GM13977 (cell line): ENCODE measurements around the gene PBXIP1.

Experiments used
- DNase-seq: peaks from one replicate; pipeline ENCODE4 v3.0.0; 2012; ENCODE audit warnings: low spot score
- CTCF ChIP-seq: IDR thresholded peaks from 2 replicates; pipeline ENCODE4 v1.5.1; 2012; ENCODE audit warnings: mild to moderate bottlenecking, control low read depth; ENCODE audit not compliant: insufficient read depth; ENCODE audit errors: extremely low read depth, missing control alignments
- in situ Hi-C: fragments of 300-500 bp; cut with MboI; formaldehyde crosslinking; loops from one replicate; pipeline ENCODE4 v1.12.0; 2022; ENCODE audit warnings: low sequenced_read_pairs, low pct_unique_long_range_greater_than_20kb, mixed read lengths, inconsistent platforms; ENCODE audit not compliant: unreplicated experiment

PBXIP1 gene

GRCh38 chr1:154940651-154941194 lies 15.2 kb downstream of the PBXIP1 start:
- peak; percentile 57 for DNase-seq
- in situ Hi-C loops, result no loop called here
- no peak for TF ChIP-seq CTCF

- TF ChIP-seq CTCF, result no peak
- in situ Hi-C loops, result no loop called here
- no peak for DNase-seq
These were observed 15.7 kb downstream of the PBXIP1 start for GRCh38 chr1:154940213-154940560.

DNA sequence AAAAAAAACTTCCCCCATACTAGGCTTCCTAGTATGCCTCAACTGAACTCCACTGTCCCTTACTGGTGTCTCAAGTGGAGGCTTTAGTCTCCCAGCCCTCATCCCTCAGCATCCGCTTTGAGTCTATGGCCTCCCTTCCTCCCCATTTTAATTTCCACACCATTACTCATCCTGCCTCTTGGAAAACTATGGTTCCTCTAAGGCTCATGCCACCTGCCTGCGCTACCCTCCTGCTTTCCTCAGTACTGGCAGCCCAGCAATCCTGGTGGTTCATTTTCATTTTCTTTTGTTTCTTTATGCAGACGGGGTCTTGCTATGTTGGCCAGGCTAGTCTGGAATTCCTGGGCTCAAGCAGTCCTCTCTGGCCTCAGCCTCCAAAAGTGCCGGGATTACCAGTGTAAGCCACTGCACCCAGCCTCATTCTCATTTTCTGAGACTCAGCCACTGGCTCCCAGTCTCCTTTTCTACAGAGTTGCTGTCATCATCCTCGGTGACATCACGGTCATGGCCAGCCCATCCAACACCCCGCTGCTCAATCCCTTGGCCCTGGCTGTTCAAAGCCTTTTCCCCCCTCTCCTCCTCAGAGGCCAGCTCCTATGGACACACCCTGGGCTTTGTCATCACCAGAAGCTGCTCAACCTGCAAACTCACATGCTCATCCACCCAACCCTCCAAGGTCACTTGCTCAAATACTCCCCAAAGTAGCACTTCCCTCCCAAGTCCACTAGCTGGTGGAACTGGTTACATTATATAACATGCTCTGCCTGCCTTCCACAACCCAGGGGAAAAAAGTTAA lies 17.1 kb downstream of the PBXIP1 start:
- DNase-seq, result no peak
- in situ Hi-C loops, result no loop called here

DNA sequence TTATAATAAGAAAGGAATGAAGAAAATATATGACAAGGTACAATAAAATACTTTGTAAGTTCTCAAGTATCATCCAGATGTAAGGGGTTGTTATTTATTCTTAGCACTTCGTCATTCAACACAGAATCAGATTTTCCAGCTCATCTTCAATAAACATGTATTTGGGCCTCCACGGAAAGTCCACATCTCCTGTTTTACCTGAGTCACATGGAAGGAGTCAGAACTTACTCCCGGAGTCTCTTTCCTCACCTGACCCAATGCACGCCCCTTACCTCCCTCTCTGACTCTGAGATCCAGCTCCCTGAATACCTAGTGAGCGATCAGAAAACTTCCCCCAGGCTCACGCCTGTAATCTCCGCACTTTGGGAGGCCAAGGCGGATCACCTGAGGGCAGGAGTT lies 17.9 kb downstream of the PBXIP1 start:
- in situ Hi-C loops, result no loop called here
- TF ChIP-seq CTCF, result no peak
- DNase-seq, result no peak

More for the DNA sequence above, 17.1 kb downstream of the PBXIP1 start:
- TF ChIP-seq CTCF, result no peak

DNA sequence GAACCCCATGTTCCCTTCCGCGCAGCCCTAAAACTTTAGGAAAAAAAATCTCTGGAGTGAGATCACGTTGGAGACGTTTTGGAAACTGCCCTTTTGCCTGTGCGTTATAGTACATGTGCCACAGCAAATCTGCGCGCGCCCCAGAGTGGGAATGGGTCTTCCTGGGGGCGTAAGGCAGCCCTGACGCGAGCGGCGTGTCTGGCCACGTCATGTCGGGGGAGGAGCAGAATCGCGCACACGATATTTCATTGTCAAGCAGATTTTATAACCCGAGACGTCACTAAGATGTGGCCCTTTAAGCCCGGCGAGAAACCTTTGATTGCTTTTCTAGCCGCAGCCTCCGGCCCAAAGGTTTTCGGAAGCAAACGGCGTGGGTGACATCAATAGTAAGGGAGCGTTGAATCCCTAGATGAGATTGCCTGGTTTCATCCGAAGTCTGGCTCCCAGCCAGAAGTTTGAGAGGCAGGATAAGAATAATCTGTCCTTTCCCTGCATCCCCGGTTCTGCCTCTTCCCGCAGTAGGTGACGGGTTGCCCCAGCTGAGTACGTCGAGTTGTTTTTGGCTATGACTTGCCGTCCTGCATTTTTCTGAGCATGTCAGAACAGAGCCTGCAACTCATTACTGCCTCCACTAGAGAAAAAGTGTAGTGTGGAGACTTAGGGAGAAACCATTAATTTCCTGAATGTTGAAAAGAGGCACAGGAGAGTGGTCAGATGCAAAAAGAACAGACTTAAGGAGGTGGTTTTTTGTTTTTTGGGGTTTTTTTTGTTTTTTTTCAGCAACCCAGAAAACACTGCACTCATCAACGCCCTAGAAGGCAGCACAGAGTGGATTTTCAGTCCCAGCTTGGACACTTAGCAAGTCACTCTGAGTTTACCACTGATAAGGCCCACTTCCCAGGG lies 18.6 kb downstream of the PBXIP1 start:
- peak; percentile 87 for DNase-seq
- in situ Hi-C loops, result no loop called here
- peak; percentile 21 for TF ChIP-seq CTCF

- in situ Hi-C loops, result no loop called here
- peak; percentile 94 for DNase-seq
- TF ChIP-seq CTCF, result peak; percentile 49
These were observed 19.3 kb downstream of the PBXIP1 start, which contains the start of gene PMVK for GRCh38 chr1:154936555-154937084. Gene PMVK, minus strand, starts transcription at chr1:154936719. Its CDS starts 34 bp downstream, at chr1:154936685.
